A673 (cell line): Measurements from ENCODE around the gene RNF187. TPM values are rescaled to one million over a fixed set of nuclear protein-coding genes. Genes with fewer than 3 reads are reported as not detected.

Experiments used
- BruUV-seq: library from RNA; stranded (reverse); fragments of 400-500 nt; replicated peaks from 2 replicates; lab custom pipeline; 2021; lab: Mats Ljungman, UMichigan
- CTCF ChIA-PET: fragments of 300-600 bp; sonication (Branson Sonifier 250); formaldehyde crosslinking; loops from one replicate; lab custom pipeline; 2022; ENCODE audit warnings: antibody characterized with exemption; lab: Charles Lee
- POLR2A ChIA-PET: fragments of 300-600 bp; sonication (Branson Sonifier 250); formaldehyde crosslinking; loops from one replicate; lab custom pipeline; 2022; ENCODE audit warnings: antibody characterized with exemption; ENCODE audit not compliant: low non-redundant PET; lab: Charles Lee
- DNase-seq: peaks from one replicate; pipeline ENCODE4 v3.0.0-alpha.2; 2015; ENCODE audit warnings: low spot score
- H3K27ac ChIP-seq: fragments of 200-600 bp; sonication (generic); 2 replicates; pipeline ENCODE4 v1.5.1; 2016; ENCODE audit warnings: mixed run types, low read depth, mild to moderate bottlenecking, mixed read lengths, antibody characterized with exemption, low read length; ENCODE audit not compliant: poor library complexity, severe bottlenecking
- H3K27me3 ChIP-seq: fragments of 200-600 bp; sonication (generic); replicated peaks from 2 replicates; pipeline ENCODE4 v1.6.1; 2017; ENCODE audit warnings: mixed run types, low read depth, mild to moderate bottlenecking, mixed read lengths, antibody characterized with exemption, low read length; ENCODE audit not compliant: insufficient read depth, poor library complexity
- H3K36me3 ChIP-seq: fragments of 200-600 bp; sonication (generic); 2 replicates; pipeline ENCODE4 v1.6.1; 2016; ENCODE audit warnings: mixed run types, mild to moderate bottlenecking, mixed read lengths, antibody characterized with exemption, low read length; ENCODE audit not compliant: insufficient read depth, poor library complexity, severe bottlenecking
- H3K4me1 ChIP-seq: fragments of 200-600 bp; sonication (generic); 2 replicates; pipeline ENCODE4 v1.6.1; 2017; ENCODE audit warnings: mixed run types, mild to moderate bottlenecking, mixed read lengths, antibody characterized with exemption, low read length; ENCODE audit not compliant: insufficient read depth, poor library complexity, severe bottlenecking
- H3K4me3 ChIP-seq: fragments of 200-600 bp; sonication (generic); 2 replicates; pipeline ENCODE4 v1.5.1; 2016; ENCODE audit warnings: low read depth, mixed run types, mild to moderate bottlenecking, mixed read lengths, low read length; ENCODE audit not compliant: poor library complexity, severe bottlenecking
- H3K9me3 ChIP-seq: fragments of 200-600 bp; sonication (generic); 2 replicates; pipeline ENCODE4 v1.6.1; 2016; ENCODE audit warnings: mixed run types, low read depth, mild to moderate bottlenecking, mixed read lengths, antibody characterized with exemption, low read length; ENCODE audit not compliant: poor library complexity, severe bottlenecking
- CTCF ChIP-seq: fragments of 300-800, 200-600 bp; sonication (generic); conservative IDR thresholded peaks from 2 replicates; pipeline ENCODE4 v1.5.1; 2017; ENCODE audit warnings: low read depth, mild to moderate bottlenecking, antibody characterized with exemption, low read length, moderate library complexity, mixed read lengths
- EZH2 ChIP-seq: fragments of 200-600 bp; sonication (generic); IDR thresholded peaks from 2 replicates; pipeline ENCODE4 v1.6.1; 2017; ENCODE audit warnings: borderline replicate concordance, low read depth, mild to moderate bottlenecking, mixed read lengths, antibody characterized with exemption, low read length; ENCODE audit not compliant: poor library complexity, severe bottlenecking
- intact Hi-C: fragments of 100-400 bp; cut with micrococcal nuclease; formaldehyde crosslinking; loops from one replicate; pipeline ENCODE4 v1.10.0; 2022; ENCODE audit not compliant: unreplicated experiment
- total RNA-seq: library from RNA; stranded (reverse); gene quantifications from 2 replicates; pipeline ENCODE4 v1.2.3, GENCODE V29; 2021

RNF187 gene
- total RNA-seq, 1 experiment from 2014 or later, result 146 TPM

- intact Hi-C loops, result no loop called here
- H3K27ac ChIP-seq, result no peak overlapping the region
- TF ChIP-seq EZH2 (no peak), CTCF (no peak)
- H3K36me3 ChIP-seq, result no peaks in the 10 kb centered on the region
- no peaks in the 10 kb centered on the region for H3K4me1 ChIP-seq
- no peak for DNase-seq
- H3K4me3 ChIP-seq, result no peak overlapping the region
- ChIA-PET CTCF (no interaction called here), POLR2A (no interaction called here)
- H3K27me3 ChIP-seq, result peaks cover 63% of the 10 kb centered on the region
- BruUV-seq, result no TSS peak
- H3K9me3 ChIP-seq, result no peaks in the 10 kb centered on the region
These were observed 17.6 kb upstream of the RNF187 start for GRCh38 chr1:228469413-228470162.

GRCh38 chr1:228471154-228471761, 15.9 kb upstream of the RNF187 start:
- Histone ChIP-seq H3K9me3 (no peaks in the 10 kb centered on the region), H3K27ac (no peak overlapping the region), H3K36me3 (no peaks in the 10 kb centered on the region), H3K27me3 (peaks cover 47% of the 10 kb centered on the region), H3K4me3 (no peak overlapping the region), H3K4me1 (no peaks in the 10 kb centered on the region)
- TF ChIP-seq EZH2 (no peak), CTCF (no peak)
- no TSS peak for BruUV-seq
- ChIA-PET CTCF (interaction anchor here (0.5 kb wide), 1 partner anchor 17 kb away, joined by 5 read pairs; no protein-coding TSS in a partner anchor), POLR2A (no interaction called here)
- DNase-seq, result no peak
- intact Hi-C loops, result no loop called here

GRCh38 chr1:228471762-228472398, 15.3 kb upstream of the RNF187 start:
- POLR2A ChIA-PET, result no interaction called here

More at GRCh38 chr1:228471762-228472398, 15.3 kb upstream of the RNF187 start:
- H3K27ac ChIP-seq, result no peak overlapping the region
- CTCF ChIA-PET, result interaction anchor here (0.5 to 0.7 kb wide), 4 partner anchors 13 to 78 kb away, joined by 3 to 5 read pairs (median 4); a partner anchor contains a TSS
- no peaks in the 10 kb centered on the region for H3K4me1 ChIP-seq
- intact Hi-C loops, result no loop called here
- TF ChIP-seq EZH2 (no peak), CTCF (peak; percentile 74)
- no peaks in the 10 kb centered on the region for H3K36me3 ChIP-seq
- DNase-seq, result peak; percentile 78
- H3K9me3 ChIP-seq, result no peaks in the 10 kb centered on the region
- no TSS peak for BruUV-seq
- H3K27me3 ChIP-seq, result peaks cover 40% of the 10 kb centered on the region
- H3K4me3 ChIP-seq, result no peak overlapping the region
